ENCODE measurements around the gene ASZ1.

- no peak for TF ChIP-seq CTCF (IDR thresholded peaks at IDR 0.05; ENCODE audit: insufficient read depth, low read length)
- no peak for TF ChIP-seq POLR2AphosphoS5 (IDR thresholded peaks at IDR 0.05; ENCODE audit: low read depth)
Observed at GRCh38 chr7:117346161-117346560, 81.1 kb downstream of the ASZ1 start.

All from HL-60 (cell line).